ENCODE data around the gene TSPAN4.

Gene TSPAN4

GRCh38 chr11:913043-913442 is 70.4 kb downstream of the TSPAN4 start:
- H3K4me3 ChIP-seq (ENCODE audit: low read length): no peak overlapping the region
- DNase-seq (ENCODE audit: low read depth, low spot score): no peak

- no peak for DNase-seq (ENCODE audit: low read depth, low spot score)
- H3K4me3 ChIP-seq (ENCODE audit: low read length): no peak overlapping the region
Measured at GRCh38 chr11:914204-914603, 71.6 kb downstream of the TSPAN4 start.

- DNase-seq (ENCODE audit: low read depth, low spot score): no peak
- no peak overlapping the region for H3K4me3 ChIP-seq (ENCODE audit: low read length)
Measured at GRCh38 chr11:914747-915501, 72.3 kb downstream of the TSPAN4 start.

All from Jurkat, Clone E6-1 (cell line).